Urothelium cell line (cell line): Measurements from ENCODE around the gene OSBPL3.

Experiments used
- DNase-seq: peaks from one replicate; pipeline ENCODE4 v3.0.0; 2011; ENCODE audit warnings: low spot score, mixed read lengths
- FAIRE-seq: peaks from 2 replicates; lab custom pipeline; 2011; peaks lifted over from hg19 to GRCh38; lab: Jason Lieb, UNC

Gene OSBPL3

GRCh38 chr7:24959735-24960485 is 20.1 kb downstream of the OSBPL3 start:
- no peak for FAIRE-seq

DNA sequence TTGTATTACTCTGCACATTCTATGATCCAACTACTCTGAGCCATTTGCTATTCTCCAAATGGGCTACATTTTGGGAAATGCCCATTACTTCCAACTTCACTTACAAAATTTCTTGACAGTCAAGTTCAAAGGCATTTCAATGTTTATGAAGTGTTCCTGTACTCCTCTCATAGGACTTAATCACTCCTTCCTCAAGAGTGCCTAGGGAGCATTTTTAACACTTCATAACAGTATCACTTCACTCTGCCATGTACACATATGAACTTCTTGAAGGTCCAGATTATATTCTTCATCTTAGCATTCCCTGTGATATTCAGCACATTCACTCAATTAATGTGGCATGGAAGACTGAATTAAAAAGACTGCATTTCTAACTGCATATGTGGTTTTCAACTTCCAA is 21.6 kb downstream of the OSBPL3 start:
- FAIRE-seq (no peak), DNase-seq (no peak)

More at GRCh38 chr7:24959735-24960485, 20.1 kb downstream of the OSBPL3 start:
- no peak for DNase-seq

GRCh38 chr7:24956021-24956420 is 24.0 kb downstream of the OSBPL3 start:
- DNase-seq (no peak), FAIRE-seq (no peak)

- FAIRE-seq = no peak
- DNase-seq = no peak
These were observed 24.7 kb downstream of the OSBPL3 start for GRCh38 chr7:24955313-24955712.

DNA sequence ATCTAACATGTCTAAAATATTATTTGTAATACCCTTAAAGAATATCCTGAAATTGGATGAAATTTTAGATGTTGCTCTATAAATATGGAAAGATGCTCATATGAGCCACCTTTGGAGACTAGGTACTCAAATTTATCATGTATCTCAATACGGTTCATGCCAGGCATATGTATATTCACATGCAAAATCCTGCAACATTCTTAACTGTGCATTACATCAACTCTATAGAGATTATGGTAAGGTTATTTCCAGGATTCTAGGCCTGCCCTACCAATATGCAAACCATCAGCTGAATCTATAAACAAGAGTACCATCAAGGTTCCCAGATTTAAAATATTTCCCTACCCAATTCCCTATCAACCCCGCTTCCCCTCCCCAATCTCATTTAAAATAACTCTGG is 27.5 kb downstream of the OSBPL3 start:
- DNase-seq (no peak), FAIRE-seq (no peak)

DNA sequence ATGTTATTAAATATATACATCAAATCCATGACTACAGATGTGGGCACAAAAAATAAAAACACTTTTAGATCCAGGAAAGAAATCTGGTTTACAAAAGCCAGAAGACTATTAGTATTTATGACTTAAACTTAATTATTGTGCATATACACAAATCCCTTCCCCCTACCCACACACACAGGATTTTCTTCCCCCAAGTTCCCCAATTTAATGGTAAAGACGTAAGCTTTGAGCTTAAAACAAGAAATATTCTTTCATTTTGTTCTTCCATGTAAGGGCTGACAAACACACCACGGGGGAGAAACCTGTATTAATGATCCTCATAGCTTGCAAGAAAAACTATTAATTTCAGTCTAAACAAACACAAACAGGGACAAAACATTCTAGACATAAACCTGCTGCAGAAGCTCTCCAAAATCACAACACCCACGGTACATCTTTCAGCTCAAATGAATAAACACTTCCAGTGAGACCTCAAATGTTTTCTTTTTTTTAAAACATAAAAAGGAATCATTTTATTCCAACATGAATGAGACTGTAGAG is 28.5 kb downstream of the OSBPL3 start:
- FAIRE-seq (no peak), DNase-seq (no peak)

GRCh38 chr7:24949884-24950283 is 30.1 kb downstream of the OSBPL3 start:
- no peak for FAIRE-seq
- no peak for DNase-seq

GRCh38 chr7:24948739-24949138 is 31.2 kb downstream of the OSBPL3 start:
- FAIRE-seq (peak; percentile 80), DNase-seq (no peak)

- DNase-seq (no peak), FAIRE-seq (no peak)
These were observed 33.5 kb downstream of the OSBPL3 start for GRCh38 chr7:24946467-24946866.

DNA sequence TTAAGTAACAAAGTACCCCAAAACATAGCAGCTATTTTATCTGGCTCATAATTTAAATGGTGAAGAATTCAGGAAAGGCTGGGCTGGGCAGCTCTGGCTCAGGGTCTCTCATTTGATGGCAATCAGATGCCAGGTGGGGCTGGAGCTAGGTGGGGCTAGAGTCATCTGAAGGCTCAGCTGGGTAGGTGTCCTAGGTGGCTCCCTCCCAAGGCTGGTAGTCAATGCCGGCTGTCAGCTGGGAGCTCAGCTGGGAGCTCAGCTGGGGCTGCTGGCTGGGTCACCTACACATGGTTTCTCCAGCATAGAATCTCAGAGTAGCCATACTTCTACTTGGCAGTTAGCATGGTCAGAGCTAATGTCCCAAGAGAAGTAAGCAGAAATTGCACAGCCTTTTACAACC is 34.1 kb downstream of the OSBPL3 start:
- no peak for DNase-seq
- no peak for FAIRE-seq

- DNase-seq (no peak), FAIRE-seq (no peak)
These were observed 36.7 kb downstream of the OSBPL3 start for GRCh38 chr7:24943096-24943948.

- no peak for FAIRE-seq
- DNase-seq = no peak
These were observed 37.8 kb downstream of the OSBPL3 start for GRCh38 chr7:24942226-24942625.

DNA sequence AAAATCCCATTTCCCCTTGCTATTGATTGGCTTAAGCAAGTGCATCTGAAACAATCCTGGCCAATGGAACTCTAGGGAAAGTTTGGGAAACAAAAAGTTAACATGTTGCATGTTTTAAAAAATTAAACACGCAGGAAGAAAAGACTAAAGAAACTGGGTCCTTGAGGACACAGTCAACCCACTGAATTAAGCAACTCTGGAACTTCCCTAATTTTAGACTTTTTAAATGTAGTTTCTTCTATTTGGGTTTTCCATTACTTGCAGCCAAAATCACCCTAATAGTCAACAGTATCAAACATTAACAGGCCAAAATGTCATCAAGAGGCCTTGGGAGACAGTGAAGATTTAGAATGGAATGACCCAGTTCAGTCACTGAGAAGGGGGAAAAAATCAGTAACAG is 40.6 kb downstream of the OSBPL3 start:
- DNase-seq (no peak), FAIRE-seq (no peak)

GRCh38 chr7:24936121-24936824 is 43.7 kb downstream of the OSBPL3 start:
- DNase-seq (no peak), FAIRE-seq (no peak)

DNA sequence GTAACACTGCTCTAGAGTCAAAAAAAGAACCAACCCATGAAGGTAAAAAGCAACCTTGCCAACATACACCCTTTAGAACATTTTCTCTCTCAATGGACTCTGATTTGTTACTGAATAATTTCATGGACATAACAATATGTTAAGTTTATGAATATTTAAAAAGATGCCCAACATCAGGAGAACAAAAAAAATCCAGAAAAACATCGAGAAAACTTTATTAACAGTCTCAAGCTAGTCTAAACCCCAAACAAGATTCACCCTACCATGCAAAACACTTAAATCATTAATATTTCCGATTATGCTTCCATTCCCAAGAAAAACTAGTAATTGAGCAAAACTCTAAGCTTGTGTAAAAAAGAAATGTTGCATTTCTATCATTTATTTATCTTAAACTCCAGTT is 46.7 kb downstream of the OSBPL3 start:
- DNase-seq = no peak
- FAIRE-seq = no peak

GRCh38 chr7:24932815-24933214 is 47.2 kb downstream of the OSBPL3 start:
- no peak for FAIRE-seq
- DNase-seq = no peak

DNA sequence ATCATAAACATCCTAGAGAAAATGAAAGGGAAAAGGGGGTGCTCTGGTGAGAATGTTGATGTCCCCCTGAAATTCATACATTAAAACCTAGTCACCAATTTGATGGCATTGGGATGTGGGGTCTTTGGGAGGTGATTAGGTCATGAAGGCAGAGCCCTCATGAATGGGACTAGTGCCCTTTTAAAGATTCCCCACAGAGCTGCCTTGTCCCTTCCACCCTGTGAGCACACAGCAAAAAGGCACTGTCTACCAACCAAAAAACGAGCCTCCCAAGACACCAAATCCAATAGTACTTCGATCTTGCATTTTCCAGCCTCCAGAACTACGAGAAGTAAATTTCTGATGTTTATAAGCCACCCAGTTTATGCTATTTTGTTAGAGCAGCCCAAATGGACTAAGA is 47.6 kb downstream of the OSBPL3 start:
- FAIRE-seq = no peak
- DNase-seq = no peak

- DNase-seq (no peak), FAIRE-seq (no peak)
These were observed 48.1 kb downstream of the OSBPL3 start for GRCh38 chr7:24931844-24932243.

GRCh38 chr7:24930856-24931255 is 49.1 kb downstream of the OSBPL3 start:
- DNase-seq = no peak
- FAIRE-seq = no peak

DNA sequence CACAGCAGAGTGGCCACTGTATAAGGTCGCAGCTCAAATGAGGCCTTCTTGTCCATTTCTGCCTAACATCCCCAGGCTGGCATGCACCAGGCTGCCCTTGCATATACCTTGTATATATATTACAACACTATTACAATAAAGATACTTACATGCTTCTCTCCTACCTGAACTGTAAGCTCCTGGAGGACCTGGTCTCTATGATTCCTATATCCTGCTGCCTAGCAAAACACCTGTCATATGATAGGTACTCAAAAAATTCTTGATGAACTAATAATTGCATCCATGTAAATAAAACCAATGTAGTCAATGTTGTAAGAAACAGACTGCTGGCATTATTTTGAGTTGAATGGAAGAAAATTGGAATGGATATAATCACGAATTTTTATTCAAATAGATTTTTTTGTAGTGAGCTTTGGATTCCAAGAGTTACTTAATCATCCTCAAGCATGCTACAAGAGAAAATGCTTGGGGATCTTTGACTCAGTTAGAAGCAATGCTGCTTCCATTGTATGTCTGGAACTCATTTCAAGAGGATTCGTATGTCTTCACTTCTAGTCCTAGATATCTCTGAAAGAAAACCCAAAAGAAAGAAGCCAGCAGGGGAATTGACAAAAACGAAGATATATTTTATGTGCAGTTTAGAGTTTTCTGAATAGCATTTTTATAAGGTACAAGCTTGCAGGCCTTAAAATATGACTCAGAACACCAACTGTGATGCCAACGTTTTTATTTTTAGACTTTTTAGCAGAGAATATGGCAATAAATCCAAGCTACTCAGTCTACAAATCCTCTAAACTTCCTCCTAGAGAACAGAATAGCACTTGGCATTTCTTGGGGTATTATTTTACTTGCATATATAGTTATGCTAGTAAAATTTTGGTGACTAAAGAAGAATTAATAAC is 53.1 kb downstream of the OSBPL3 start:
- FAIRE-seq (no peak), DNase-seq (no peak)
